HG03064 (cell line): ENCODE measurements around the gene C1orf56.
"Not testable (repeated sequence)": the region's sequence is repeated elsewhere in the genome, so short reads cannot be mapped to it uniquely, and the experiment has no call there.

Experiments used
- ATAC-seq: cut with Tn5 transposase; IDR thresholded peaks from one replicate; pipeline ENCODE4 v1.9.1; 2021; ENCODE audit warnings: low read depth; ENCODE audit not compliant: unreplicated experiment

C1orf56 gene

GRCh38 chr1:151060657-151061421, 13.3 kb downstream of the C1orf56 start:
- no peak for ATAC-seq

GRCh38 chr1:151061704-151062103, 14.2 kb downstream of the C1orf56 start:
- ATAC-seq: no peak

- ATAC-seq: no peak
Observed at GRCh38 chr1:151062741-151063371, 15.3 kb downstream of the C1orf56 start.

- ATAC-seq: no peak
Observed at GRCh38 chr1:151065089-151065645, 17.6 kb downstream of the C1orf56 start.

- no peak for ATAC-seq
Observed at GRCh38 chr1:151067185-151067584, 19.6 kb downstream of the C1orf56 start.

- ATAC-seq: no peak
Observed at GRCh38 chr1:151069103-151069486, 21.5 kb downstream of the C1orf56 start.

- no peak for ATAC-seq
Observed at GRCh38 chr1:151070474-151071276, 23.1 kb downstream of the C1orf56 start, which contains the start of gene GABPB2. Gene GABPB2 (plus strand): TSS chr1:151070761. CDS start chr1:151088190, 17,429 bp downstream.

- ATAC-seq: no peak
Observed at GRCh38 chr1:151072224-151072623, 24.7 kb downstream of the C1orf56 start.

- no peak for ATAC-seq
Observed at GRCh38 chr1:151085953-151086559, 38.5 kb downstream of the C1orf56 start.

- ATAC-seq: not testable (repeated sequence)
Observed at GRCh38 chr1:151097426-151097825, 49.9 kb downstream of the C1orf56 start.

GRCh38 chr1:151098126-151098525, 50.6 kb downstream of the C1orf56 start:
- no peak for ATAC-seq
